Esophagus squamous epithelium (tissue), 4 donors: ENCODE measurements around the gene SERPINA6.

Experiments
- POLR2A ChIP-seq, 4 donors: fragments of 450-650 bp; IDR thresholded peaks; one replicate each; pipeline ENCODE4 v1.6.1; 2017; ENCODE audit warnings: antibody characterized with exemption in 4 of 4, mild to moderate bottlenecking in 4 of 4, moderate library complexity in 3 of 4
- TF ChIP-seq, protein P1 (sequence below), 6 experiments: fragments of 450-650 bp in 4 of 6; fragments of 200-600 bp in 2 of 6; sonication (generic) in 2 of 6; IDR thresholded peaks; one replicate each; pipeline ENCODE4 v1.5.1; 2016 to 2019; ENCODE audit warnings: antibody characterized with exemption in 6 of 6, mild to moderate bottlenecking in 4 of 6, moderate library complexity in 4 of 6

- TF ChIP-seq, protein P1, sequence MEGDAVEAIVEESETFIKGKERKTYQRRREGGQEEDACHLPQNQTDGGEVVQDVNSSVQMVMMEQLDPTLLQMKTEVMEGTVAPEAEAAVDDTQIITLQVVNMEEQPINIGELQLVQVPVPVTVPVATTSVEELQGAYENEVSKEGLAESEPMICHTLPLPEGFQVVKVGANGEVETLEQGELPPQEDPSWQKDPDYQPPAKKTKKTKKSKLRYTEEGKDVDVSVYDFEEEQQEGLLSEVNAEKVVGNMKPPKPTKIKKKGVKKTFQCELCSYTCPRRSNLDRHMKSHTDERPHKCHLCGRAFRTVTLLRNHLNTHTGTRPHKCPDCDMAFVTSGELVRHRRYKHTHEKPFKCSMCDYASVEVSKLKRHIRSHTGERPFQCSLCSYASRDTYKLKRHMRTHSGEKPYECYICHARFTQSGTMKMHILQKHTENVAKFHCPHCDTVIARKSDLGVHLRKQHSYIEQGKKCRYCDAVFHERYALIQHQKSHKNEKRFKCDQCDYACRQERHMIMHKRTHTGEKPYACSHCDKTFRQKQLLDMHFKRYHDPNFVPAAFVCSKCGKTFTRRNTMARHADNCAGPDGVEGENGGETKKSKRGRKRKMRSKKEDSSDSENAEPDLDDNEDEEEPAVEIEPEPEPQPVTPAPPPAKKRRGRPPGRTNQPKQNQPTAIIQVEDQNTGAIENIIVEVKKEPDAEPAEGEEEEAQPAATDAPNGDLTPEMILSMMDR (IDR thresholded peaks at IDR 0.05), result no peak
- TF ChIP-seq POLR2A (IDR thresholded peaks at IDR 0.05), result no peak
These were observed 32.9 kb downstream of the SERPINA6 start for GRCh38 chr14:94290197-94290596.
